GM21360 (cell line): ENCODE data around the gene LRRC75B.
"Not testable (repeated sequence)": the region's sequence is repeated elsewhere in the genome, so short reads cannot be mapped to it uniquely, and the experiment has no call there.

Source experiments
- ATAC-seq: cut with Tn5 transposase; IDR thresholded peaks from one replicate; pipeline ENCODE4 v1.9.1; 2021; ENCODE audit warnings: mild to moderate bottlenecking, moderate library complexity; ENCODE audit not compliant: unreplicated experiment

The LRRC75B gene, protein sequence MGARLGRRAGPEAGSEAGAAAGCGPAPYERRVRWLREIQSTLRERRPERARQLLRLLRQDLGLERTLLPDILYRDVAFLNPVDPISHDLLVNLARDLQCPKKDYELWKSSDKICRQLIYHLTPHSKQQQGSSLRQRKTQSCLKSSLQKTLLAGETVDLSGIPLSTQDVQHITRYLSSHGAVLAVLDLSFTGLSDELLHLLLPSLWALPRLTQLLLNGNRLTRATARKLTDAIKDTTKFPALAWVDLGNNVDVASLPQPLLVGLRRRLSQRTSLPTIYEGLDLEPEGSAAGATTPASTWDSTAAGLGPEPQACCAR

DNA sequence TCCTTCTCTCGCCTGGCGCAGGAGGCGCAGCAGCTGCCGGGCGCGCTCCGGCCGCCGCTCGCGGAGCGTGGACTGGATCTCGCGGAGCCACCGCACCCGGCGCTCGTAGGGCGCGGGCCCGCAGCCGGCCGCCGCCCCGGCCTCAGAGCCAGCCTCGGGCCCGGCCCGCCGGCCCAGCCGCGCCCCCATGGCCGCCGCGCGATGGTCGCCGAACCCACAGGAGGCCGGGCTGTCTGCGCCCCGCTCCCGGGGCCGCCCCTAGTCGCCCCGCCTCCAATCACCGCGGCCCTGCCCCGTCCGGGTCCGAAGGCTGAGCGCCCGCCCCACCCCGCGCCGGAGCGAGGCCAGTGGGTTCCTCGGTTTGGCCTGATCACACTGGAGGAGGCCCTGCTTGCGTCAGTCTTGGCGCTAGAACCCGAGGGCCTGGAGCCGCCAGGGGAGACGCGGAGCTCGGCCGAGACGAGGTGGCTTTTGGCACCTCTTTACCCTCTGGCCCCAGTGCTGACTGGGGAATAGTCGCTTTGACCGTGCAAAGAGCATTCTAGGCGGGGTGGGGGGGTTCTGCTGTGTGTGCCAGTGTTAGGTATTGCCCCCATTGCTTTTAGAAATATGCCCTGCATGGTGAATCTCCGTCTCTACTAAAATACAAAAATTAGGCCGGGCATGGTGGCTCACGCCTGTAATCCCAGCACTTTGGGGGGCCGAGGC, at the start of gene LRRC75B:
Gene LRRC75B (minus strand): TSS at position 223 of the 708 bp plus-strand sequence. CDS start 34 bp downstream, at position 189.
- ATAC-seq: peak; percentile 62

GRCh38 chr22:24642307-24642706, 49.4 kb upstream of the LRRC75B start:
- not testable (repeated sequence) for ATAC-seq

DNA sequence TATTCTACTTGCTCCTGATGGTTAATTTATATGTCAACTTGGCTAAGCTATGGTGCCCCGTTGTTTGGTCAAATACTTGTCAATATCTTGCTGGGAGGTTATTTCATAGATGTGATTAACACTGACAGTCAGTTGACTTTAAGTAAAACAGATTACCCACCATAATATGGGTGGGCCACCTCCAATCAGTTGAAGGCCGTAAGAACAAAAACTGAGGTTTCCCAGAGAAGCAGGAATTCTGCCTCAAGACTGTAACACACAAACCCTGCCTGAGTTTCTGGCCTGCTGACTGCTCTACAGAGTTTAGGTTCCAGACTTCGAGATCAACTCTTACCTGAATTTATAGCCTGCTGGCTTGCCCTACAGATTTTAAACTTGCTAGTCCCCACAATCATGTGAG, 43.6 kb upstream of the LRRC75B start:
- not testable (repeated sequence) for ATAC-seq

DNA sequence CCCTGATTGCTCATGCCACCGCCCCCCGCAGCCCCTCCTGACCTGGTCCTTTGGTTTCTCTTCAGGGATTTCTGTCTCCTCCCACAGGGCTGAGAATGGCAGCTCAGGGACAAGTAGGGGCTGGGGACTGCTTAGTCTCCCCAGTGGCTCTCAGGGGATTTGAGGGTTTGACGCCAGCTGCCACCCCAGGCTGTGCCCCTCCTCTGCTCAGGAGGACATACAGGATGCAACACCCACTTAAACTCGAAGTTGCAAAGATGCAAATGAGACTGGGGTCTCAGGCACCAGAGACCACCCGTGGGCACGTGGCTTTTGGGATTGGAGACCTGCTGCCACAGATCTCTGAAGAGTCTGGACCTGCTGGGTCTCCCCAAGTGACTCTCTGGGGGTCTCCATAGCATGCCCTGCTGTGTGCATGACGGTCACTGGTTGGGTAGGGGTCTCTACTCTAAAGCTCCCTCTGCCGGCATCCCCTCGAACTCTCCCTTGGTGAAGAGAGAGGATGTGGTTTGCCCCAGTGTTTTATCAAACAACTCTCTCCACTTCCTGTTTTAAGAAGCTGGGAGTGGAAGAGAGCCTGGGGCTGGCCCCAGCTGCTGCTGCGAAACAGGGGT, 42.0 kb upstream of the LRRC75B start:
- not testable (repeated sequence) for ATAC-seq

- ATAC-seq: not testable (repeated sequence)
Measured at GRCh38 chr22:24633231-24634023, 40.6 kb upstream of the LRRC75B start.

DNA sequence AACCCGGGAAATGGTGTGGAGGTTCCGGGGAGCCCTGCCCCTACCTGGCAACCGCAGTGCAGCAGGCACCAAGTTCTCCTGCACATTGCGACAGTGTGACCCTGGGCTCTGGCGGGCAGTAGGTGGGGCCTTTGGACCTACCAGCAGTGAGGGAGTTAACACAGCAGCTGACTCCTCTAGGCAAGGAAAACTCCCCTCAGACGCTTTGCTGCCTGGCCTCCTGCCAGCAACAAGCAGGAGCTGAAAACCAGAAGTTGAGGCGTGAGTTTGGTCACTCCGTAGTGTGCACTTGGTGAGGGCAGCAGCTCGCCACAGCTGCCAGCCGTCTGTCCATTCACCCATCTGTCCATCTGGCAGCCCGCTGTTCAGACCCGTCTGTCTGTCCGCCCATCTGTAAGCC, 39.8 kb upstream of the LRRC75B start:
- ATAC-seq: not testable (repeated sequence)

GRCh38 chr22:24631430-24632122, 38.7 kb upstream of the LRRC75B start:
- ATAC-seq: not testable (repeated sequence)

- ATAC-seq: not testable (repeated sequence)
Measured at GRCh38 chr22:24630812-24631427, 38.0 kb upstream of the LRRC75B start.

DNA sequence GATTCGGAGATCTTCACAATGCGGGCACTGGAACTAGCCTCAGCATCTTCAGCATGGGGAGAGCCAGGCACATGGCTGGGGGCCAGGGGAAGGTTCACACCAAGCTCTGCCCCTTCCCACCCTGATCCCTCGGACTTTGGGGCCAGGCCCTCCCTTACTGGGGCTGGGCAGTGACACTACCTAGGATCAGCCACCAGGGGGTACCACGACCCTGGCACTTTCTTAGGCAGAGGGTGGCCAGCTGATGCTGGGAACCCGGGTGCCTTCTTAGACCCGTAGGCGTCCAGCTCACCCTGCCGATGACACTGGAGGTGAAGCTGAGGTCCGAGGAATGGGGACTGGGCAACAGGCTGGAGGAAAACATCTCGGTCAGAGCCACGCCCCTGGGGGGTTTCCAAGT, 36.2 kb upstream of the LRRC75B start:
- not testable (repeated sequence) for ATAC-seq

- not testable (repeated sequence) for ATAC-seq
Measured at GRCh38 chr22:24627911-24628310, 35.0 kb upstream of the LRRC75B start.

DNA sequence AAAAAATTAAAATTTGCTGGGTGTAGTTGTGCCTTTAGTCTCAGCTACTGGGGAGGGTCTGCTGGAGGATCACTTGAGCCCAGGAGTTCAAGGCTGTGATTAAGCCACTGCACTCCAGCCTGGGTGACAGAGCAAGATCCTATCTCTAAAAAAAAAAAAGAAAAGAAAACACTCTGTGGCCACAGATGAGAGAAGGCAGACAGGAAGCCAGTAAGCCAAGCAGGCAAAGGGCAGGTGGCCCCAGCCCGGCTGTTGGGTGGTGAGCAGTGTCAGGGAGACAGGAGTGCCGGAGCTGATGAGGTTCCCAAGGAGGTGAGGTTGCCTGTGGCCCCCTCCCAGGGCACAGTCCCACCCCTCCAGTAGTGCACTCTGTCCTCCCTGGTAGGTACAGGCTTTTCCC, 29.7 kb upstream of the LRRC75B start:
- not testable (repeated sequence) for ATAC-seq

GRCh38 chr22:24621244-24621643, 28.4 kb upstream of the LRRC75B start:
- ATAC-seq: not testable (repeated sequence)

- ATAC-seq: not testable (repeated sequence)
Measured at GRCh38 chr22:24614794-24615193, 21.9 kb upstream of the LRRC75B start.

DNA sequence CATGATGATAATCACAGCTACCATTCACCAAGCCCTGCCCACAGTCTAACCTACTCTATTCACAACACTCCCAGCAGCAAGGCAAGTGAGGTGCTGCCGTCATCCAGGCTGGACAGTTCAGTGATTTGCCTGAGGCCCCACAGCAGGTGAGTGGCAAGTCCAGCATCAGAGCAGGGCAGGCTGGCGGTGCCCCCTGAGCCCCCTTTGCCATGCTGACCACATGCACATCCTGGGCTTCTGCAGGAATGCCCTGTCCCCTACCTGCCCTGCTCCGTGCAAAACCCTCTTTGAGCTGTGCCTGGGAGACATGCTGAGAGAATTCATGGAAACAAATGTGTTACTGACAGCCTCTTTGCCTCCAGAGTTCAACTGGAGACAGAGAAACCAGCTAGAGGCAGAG, 17.0 kb upstream of the LRRC75B start:
- ATAC-seq: not testable (repeated sequence)

- not testable (repeated sequence) for ATAC-seq
Measured at GRCh38 chr22:24608327-24608726, 15.5 kb upstream of the LRRC75B start.

- ATAC-seq: not testable (repeated sequence)
Measured at GRCh38 chr22:24607429-24607983, 14.6 kb upstream of the LRRC75B start.

GRCh38 chr22:24606340-24606739, 13.5 kb upstream of the LRRC75B start:
- not testable (repeated sequence) for ATAC-seq

DNA sequence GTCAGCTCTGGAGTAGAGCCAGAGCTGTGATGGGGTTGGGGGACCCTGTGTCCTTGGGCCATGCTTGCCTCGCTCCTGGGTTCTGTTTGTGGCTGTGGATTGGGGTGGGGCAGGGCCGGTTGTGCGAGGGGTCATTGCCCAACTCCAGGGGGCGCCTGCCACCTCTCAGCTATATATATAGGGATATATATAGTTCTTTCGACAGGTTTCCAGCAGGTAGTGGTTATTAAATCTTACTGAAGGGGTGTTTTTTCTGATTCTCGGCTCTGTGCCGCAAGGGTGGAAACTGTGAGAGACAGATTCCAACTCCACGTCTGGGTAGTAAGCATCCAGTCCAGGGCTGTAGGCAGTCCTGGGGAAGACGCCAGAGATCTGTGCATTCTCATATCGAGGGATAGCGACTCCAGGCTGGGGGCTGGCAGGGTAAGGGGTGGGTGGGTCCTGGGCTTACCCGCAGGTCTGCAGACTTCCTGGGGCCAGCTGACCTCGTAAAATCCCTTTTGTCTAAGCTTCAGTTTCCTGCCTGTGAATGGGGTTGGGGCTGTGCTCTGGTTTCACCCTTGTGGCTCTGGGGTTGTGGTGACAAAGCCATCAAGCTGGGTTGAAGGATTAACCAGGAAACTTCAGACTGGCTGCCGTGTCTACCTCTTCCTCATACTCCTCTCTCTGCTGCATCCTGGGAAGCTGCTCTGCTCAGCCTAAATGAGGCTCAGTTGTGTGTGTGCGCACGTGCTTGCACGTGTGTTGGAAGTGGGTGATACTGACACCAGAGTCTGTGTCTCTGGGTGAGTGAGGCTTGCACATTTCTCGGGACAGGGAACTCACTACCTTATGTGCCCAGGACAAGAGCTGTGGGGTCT, 11.1 kb upstream of the LRRC75B start:
- ATAC-seq: not testable (repeated sequence)
